HEK293 (cell line): ENCODE measurements around the gene GALNT6.
A peak's percentile ranks its signal among the peaks of the same experiment; 100 is the strongest.

Experiments
- CTCF ChIP-seq: fragments of 450-650 bp; formaldehyde crosslinking; IDR thresholded peaks from 2 replicates; pipeline ENCODE4 v1.5.1; 2016; ENCODE audit warnings: missing biosample characterization, missing genetic modification characterization
- PATZ1 ChIP-seq: fragments of 450-650 bp; formaldehyde crosslinking; IDR thresholded peaks from 2 replicates; pipeline ENCODE4 v1.5.1; 2016; ENCODE audit warnings: missing biosample characterization, missing genetic modification characterization
- YY1 ChIP-seq: fragments of 450-650 bp; formaldehyde crosslinking; IDR thresholded peaks from 2 replicates; pipeline ENCODE4 v1.5.1; 2018; ENCODE audit warnings: missing biosample characterization, missing genetic modification characterization
- ZNF121 ChIP-seq: fragments of 450-650 bp; formaldehyde crosslinking; IDR thresholded peaks from 2 replicates; pipeline ENCODE4 v1.5.1; 2016; ENCODE audit warnings: missing biosample characterization, missing genetic modification characterization
- ZNF174 ChIP-seq: fragments of 450-650 bp; formaldehyde crosslinking; IDR thresholded peaks from 2 replicates; pipeline ENCODE4 v1.5.0; 2017; ENCODE audit warnings: missing biosample characterization, mild to moderate bottlenecking, missing genetic modification characterization

GRCh38 chr12:51362747-51363342 is 28.4 kb downstream of the GALNT6 start:
- TF ChIP-seq CTCF (tag by site-specific recombination) (no peak), PATZ1 (tag by site-specific recombination) (no peak), ZNF121 (tag by site-specific recombination) (peak; percentile 65; the same call in 1 of the 2 replicates), YY1 (no peak), ZNF174 (tag by site-specific recombination) (no peak)
